ENCODE results near the gene PTK7.

The PTK7 gene

GRCh38 chr6:43147691-43148477, 71.8 kb downstream of the PTK7 start:
- no peak for DNase-seq

DNA sequence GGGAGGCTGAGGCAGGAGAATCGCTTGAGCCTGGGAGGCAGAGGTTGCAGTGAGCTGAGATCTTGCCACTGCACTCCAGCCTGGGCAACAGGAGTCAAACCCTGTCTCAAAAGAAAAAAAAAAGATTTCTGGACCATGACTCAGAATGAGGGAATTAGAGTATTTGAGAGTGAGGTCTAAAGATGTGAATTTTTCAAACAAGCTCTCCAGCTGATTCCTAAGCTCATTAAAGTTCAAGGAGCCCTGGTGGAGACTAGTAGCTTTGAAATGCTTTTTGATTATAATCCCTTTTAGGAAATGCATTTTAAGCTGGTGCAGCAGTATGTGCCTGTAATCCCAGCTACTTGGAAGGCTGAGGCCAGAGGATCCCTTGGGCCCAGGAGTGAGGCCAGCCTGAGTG, 73.2 kb downstream of the PTK7 start:
- DNase-seq: no peak

DNA sequence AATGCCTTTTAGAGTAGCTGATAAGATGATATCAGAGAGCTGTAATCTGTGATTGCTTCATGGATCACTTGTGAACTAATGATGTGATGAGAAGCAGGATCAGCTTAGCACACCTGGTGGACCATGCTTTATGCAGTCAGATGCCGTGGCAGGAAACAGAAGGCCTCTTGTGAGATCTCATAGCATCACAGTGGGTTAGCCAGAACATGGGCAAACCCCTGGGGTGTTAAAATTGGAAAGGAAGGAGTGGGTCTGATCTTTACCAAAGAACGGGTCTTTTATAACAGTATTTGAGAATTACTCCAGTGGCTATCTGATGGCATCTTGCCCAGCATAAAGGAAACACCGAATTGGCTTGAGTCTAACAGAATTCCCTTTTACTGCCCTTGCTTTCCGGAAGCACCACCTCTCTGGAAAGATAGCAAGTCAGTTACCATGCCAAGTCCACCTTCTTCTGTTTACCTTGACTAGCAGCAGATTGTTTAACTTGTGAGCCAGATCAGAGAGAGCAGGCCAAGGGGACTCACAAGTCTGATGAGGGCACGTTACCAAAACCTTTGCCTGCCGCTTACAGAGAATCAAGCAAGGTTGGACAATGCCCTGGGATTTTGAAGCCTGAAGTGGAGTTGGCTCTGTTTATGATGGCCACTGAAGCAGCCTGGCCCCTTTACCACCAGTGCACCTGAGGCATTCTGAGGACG, 74.1 kb downstream of the PTK7 start:
- DNase-seq: no peak

- no peak for DNase-seq
Observed at GRCh38 chr6:43159599-43159998, 83.5 kb downstream of the PTK7 start.

DNA sequence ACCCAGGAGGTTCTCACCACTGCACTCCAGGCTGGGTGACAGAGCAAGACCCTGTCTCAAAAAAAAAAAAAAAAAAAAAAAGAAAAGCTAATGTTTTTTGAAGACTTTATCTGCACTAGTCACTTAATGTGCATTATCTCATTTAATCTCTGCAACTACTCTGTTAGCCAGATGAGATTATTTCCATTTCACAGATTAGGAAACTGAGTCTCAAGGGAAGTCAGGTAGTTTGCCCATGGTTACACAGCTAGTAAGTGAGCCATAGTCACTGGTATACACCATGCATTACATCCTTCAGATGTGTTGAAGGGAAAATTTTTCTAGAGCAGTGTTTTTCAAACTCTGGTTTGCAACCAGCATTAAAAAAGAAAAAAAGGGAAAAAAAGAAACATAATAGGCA, 87.8 kb downstream of the PTK7 start:
- no peak for DNase-seq

GRCh38 chr6:43170417-43170930, 94.4 kb downstream of the PTK7 start:
- no peak for DNase-seq

GRCh38 chr6:43170931-43171706, 95.0 kb downstream of the PTK7 start, which contains the start of gene SRF:
SRF (plus strand) TSS chr6:43171269; CDS start chr6:43171657, 388 bp downstream.
- DNase-seq: peak; percentile 98

DNA sequence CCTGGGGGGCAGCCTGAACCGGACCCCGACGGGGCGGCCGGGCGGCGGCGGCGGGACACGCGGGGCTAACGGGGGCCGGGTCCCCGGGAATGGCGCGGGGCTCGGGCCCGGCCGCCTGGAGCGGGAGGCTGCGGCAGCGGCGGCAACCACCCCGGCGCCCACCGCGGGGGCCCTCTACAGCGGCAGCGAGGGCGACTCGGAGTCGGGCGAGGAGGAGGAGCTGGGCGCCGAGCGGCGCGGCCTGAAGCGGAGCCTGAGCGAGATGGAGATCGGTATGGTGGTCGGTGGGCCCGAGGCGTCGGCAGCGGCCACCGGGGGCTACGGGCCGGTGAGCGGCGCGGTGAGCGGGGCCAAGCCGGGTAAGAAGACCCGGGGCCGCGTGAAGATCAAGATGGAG, 95.6 kb downstream of the PTK7 start:
- peak; percentile 56 for DNase-seq

DNA sequence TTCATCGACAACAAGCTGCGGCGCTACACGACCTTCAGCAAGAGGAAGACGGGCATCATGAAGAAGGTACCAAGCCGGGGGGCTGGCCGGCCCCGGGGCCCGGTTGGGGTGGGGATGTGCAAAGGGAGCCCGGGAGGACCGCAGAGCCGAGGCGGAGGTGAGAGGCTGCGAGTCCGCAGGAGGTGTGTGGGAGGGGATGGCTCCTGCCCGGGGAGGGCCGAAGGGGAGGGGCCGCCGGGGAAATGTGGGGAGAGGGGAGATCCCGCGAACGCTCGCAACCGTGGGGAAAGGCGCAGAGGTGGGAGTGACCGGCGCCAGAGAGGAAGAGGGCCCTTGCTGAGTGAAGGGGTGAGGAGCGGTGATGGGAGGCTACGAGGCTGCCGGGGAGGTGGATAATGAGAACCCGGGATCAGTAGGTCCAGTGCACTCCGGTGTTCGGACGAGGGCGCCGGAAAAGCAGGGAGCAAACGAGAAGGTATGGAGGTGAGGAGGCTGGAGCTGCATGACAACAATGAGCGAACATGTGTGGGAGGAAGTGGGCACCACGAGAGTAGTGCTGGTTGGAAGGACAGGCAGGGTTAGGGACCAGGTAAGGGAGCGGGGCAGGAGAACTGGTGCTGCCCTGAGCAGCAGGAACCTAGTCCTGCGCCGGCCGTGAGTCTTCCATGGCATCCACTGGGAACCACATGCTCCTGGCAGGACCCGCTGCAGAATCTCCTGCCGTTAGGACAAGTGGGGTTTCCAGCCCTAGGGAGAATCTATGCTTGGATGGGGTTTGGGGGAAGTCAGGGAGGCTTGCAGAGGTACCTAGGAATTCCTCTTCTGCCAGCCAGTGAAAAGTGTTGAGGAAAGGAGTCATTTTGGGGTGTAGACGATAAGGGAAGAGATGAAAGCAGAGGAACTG, 96.2 kb downstream of the PTK7 start:
- no peak for DNase-seq

DNA sequence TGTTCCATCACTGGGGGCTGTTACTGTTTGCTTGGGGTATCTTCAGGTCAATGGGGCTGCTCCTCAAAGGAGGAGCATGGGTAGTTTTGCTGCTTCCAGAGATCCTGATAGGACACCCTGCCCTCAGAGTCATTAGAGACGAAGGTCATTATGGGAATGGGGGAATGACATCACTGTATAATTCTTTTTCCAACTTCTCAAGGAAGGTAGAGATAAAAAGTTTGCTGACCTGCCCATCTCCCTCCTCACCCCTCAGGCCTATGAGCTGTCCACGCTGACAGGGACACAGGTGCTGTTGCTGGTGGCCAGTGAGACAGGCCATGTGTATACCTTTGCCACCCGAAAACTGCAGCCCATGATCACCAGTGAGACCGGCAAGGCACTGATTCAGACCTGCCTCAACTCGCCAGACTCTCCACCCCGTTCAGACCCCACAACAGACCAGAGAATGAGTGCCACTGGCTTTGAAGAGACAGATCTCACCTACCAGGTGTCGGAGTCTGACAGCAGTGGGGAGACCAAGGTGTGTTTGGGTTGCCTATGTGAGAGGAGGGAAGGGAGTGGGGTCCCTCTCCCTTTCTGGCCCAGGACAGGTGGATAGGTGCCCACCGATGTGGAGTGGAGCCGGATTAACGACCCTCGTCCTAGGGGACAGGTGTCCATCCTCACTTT, 97.6 kb downstream of the PTK7 start:
- no peak for DNase-seq

- DNase-seq: peak; percentile 84
Observed at GRCh38 chr6:43174263-43175112, 98.4 kb downstream of the PTK7 start.

DNA sequence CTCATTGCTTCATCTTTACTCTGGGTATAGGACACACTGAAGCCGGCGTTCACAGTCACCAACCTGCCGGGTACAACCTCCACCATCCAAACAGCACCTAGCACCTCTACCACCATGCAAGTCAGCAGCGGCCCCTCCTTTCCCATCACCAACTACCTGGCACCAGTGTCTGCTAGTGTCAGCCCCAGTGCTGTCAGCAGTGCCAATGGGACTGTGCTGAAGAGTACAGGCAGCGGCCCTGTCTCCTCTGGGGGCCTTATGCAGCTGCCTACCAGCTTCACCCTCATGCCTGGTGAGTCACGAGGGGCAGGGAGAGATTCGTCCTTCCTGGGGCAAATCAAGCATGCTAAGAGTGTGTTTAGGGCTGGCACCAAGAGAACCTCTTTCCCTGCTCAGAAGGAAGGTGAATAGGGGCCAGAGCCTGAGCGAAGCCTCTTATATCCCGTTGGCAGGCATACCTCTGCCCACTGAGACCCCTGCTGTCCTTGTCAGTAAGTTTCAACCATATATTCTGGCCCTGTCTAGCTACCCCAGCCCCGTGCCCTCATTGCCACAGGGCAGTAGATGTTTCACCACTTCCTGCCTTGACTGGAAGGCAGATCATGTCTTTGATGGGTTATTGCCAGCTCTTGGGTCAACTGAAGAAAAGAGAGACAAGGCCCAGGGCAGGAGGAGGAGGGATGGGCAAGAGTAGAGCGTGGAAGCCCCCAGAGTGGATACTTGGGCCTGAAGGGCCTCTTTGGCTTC, 99.7 kb downstream of the PTK7 start:
- no peak for DNase-seq

- DNase-seq: no peak
Observed at GRCh38 chr6:43176423-43176786, 100.3 kb downstream of the PTK7 start.

GRCh38 chr6:43178150-43178549, 102.0 kb downstream of the PTK7 start:
- no peak for DNase-seq

- no peak for DNase-seq
Observed at GRCh38 chr6:43178951-43179830, 103.1 kb downstream of the PTK7 start.

DNA sequence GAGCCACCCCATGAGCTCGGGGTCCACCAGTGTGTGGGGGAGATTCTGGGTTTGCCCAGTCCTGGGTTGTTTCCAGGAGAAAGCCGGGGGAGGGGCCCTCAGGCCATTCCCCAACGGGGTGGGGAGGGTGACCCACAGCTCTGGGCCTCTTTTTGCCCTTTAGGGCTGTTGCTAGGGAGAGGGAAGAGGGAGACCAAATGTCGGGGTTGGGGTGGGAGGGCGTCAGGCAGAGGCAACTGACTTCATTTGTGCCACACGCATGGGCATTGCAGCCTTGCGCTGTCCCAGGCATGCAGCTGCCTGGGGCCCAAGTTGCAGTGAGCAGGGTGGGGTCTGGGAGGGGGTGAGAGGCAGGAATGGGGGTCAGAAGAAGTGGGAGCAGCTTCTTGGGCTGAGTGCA, 103.9 kb downstream of the PTK7 start:
- no peak for DNase-seq

GRCh38 chr6:43180985-43181384, 104.9 kb downstream of the PTK7 start:
- DNase-seq: no peak

DNA sequence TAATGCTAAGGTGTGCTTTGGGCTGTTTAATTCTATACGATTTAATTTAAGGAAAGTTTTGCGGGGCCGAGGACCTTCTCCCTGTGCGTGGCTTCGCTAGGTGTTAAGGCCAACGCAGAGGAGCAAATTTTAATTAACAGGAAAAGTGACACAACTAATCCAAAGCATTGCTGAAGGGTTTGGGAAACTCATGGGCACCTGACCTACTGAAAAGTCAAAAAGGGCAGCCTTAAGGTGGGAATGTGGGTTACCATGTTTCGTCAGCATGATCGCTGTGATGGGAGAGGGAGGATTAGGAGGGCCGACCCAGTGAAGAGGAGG, 105.5 kb downstream of the PTK7 start:
- DNase-seq: no peak

Data from KG1 (cell line).